K562 (cell line): ENCODE measurements around the gene INSIG1. TPM values are rescaled to one million over a fixed set of nuclear protein-coding genes. Genes with fewer than 3 reads are reported as not detected.
A peak's percentile ranks its signal among the peaks of the same experiment; 100 is the strongest.

Experiments
- ARHGAP35 ChIP-seq: fragments of 450-650 bp; IDR thresholded peaks from 2 replicates; pipeline ENCODE4 v1.6.1; 2018; ENCODE audit not compliant: partially characterized antibody
- ARID1B ChIP-seq: fragments of 450-650 bp; IDR thresholded peaks from 2 replicates; pipeline ENCODE4 v1.6.1; 2016; ENCODE audit warnings: antibody characterized with exemption, mild to moderate bottlenecking, inconsistent platforms
- BHLHE40 ChIP-seq: IDR thresholded peaks from 2 replicates; pipeline ENCODE4 v1.6.1; 2011; ENCODE audit warnings: low read length, improper control_type of control experiment
- CBFA2T3 ChIP-seq: fragments of 450-650 bp; IDR thresholded peaks from 2 replicates; pipeline ENCODE4 v1.6.1; 2017
- ELF4 ChIP-seq: fragments of 450-650 bp; formaldehyde crosslinking; IDR thresholded peaks from 2 replicates; pipeline ENCODE4 v1.4.0; 2022; ENCODE audit warnings: missing genetic modification characterization
- HSF4 ChIP-seq: fragments of 250-450 bp; sonication (Bioruptor Pico); IDR thresholded peaks from 2 replicates; pipeline ENCODE4 v2.1.2; 2022; ENCODE audit warnings: mild to moderate bottlenecking, moderate library complexity, borderline replicate concordance
- JUNB ChIP-seq: fragments of 450-650 bp; formaldehyde crosslinking; conservative IDR thresholded peaks from 2 replicates; pipeline ENCODE4 v1.4.0; 2020; ENCODE audit warnings: mild to moderate bottlenecking
- MECOM ChIP-seq: fragments of 250-450 bp; sonication (Bioruptor Pico); IDR thresholded peaks from 2 replicates; pipeline ENCODE4 v1.8.0; 2022; ENCODE audit warnings: inconsistent platforms
- NELFE ChIP-seq: IDR thresholded peaks from 2 replicates; pipeline ENCODE4 v1.6.1; 2011; ENCODE audit warnings: mild to moderate bottlenecking; ENCODE audit not compliant: insufficient read depth, insufficient read length
- NFYB ChIP-seq: IDR thresholded peaks from 2 replicates; pipeline ENCODE4 v1.6.1; 2011; ENCODE audit warnings: mild to moderate bottlenecking, moderate library complexity; ENCODE audit not compliant: insufficient read length; ENCODE audit errors: extremely low read depth
- NRF1 ChIP-seq, 2 experiments: fragments of 450-650 bp; IDR thresholded peaks in 1 of 2; conservative IDR thresholded peaks in 1 of 2; 2 replicates each; pipeline ENCODE4 v1.6.1; 2014; ENCODE audit warnings: mild to moderate bottlenecking in 2 of 2
- SMC3 ChIP-seq: conservative IDR thresholded peaks from 2 replicates; pipeline ENCODE4 v1.6.1; 2011; ENCODE audit warnings: low read depth, low read length, improper control_type of control experiment; ENCODE audit not compliant: insufficient read depth
- SPI1 ChIP-seq: IDR thresholded peaks from 2 replicates; pipeline ENCODE4 v1.6.1; 2011; ENCODE audit warnings: low read depth, low read length, control low read depth, borderline replicate concordance
- ZBTB8A ChIP-seq: fragments of 450-650 bp; IDR thresholded peaks from 2 replicates; pipeline ENCODE4 v1.6.1; 2018; ENCODE audit warnings: mild to moderate bottlenecking, moderate library complexity; ENCODE audit not compliant: partially characterized antibody
- polyA plus RNA-seq, 8 experiments: library from polyadenylated mRNA; depleted of rRNA in 4 of 8; stranded (reverse) in 5 of 8; unstranded in 3 of 8; fragments of >200 nt; fragmentation: Nextera tagmentation in 2 of 8; fragmentation: Illumina TruSeq in 1 of 8; extraction: Ambion mirVana in 2 of 8; extraction: Trizol in 1 of 8; gene quantifications; 2 replicates each; pipeline versions ENCODE4 v1.2.1 to v1.2.3, GENCODE V29; 2011 to 2014; ENCODE audit warnings: inconsistent platforms in 1 of 8, missing spikeins in 1 of 8
- total RNA-seq, 7 experiments: library from RNA; depleted of rRNA in 6 of 7; stranded (reverse); fragments of >200 nt in 6 of 7; fragmentation: Illumina TruSeq in 2 of 7; extraction: Trizol in 2 of 7; gene quantifications; 2 replicates each; pipeline versions ENCODE4 v1.2.1 to v1.2.3, GENCODE V29; 2011 to 2021; ENCODE audit warnings: low replicate concordance in 1 of 7
- TF ChIP-seq, protein P1 (sequence below): sonication (generic); formaldehyde crosslinking; IDR thresholded peaks from 2 replicates; pipeline ENCODE4 v1.8.1; 2023; ENCODE audit warnings: mild to moderate bottlenecking, missing genetic modification reagents
- TF ChIP-seq, protein P2 (sequence below), 2 experiments: fragments of 450-650 bp; formaldehyde crosslinking in 1 of 2; IDR thresholded peaks; 2 replicates each; pipeline versions ENCODE4 v1.4.0 to v1.6.1; 2014 to 2020; ENCODE audit warnings: mild to moderate bottlenecking in 2 of 2, borderline replicate concordance in 1 of 2, low read depth in 1 of 2
- TF ChIP-seq, protein P3 (sequence below): fragments of 450-650 bp; formaldehyde crosslinking; IDR thresholded peaks from 2 replicates; pipeline ENCODE4 v1.4.0; 2022; ENCODE audit warnings: missing genetic modification characterization

INSIG1 gene
- total and polyA plus RNA-seq, 9 of the 15 experiments (the other 6 are each of a cell fraction or from before 2014, with no cell fraction given), result 57.1 to 787 (median 238) TPM

GRCh38 chr7:155297517-155298287 is at the start of gene INSIG1 (continued):
- no peak for TF ChIP-seq MECOM (CRISPR knock-in tag)
- TF ChIP-seq JUNB (CRISPR knock-in tag), result no peak
- TF ChIP-seq ELF4 (CRISPR knock-in tag), result no peak
- TF ChIP-seq BHLHE40, result peak; percentile 97
- TF ChIP-seq ARHGAP35, result no peak
- TF ChIP-seq, protein P1, sequence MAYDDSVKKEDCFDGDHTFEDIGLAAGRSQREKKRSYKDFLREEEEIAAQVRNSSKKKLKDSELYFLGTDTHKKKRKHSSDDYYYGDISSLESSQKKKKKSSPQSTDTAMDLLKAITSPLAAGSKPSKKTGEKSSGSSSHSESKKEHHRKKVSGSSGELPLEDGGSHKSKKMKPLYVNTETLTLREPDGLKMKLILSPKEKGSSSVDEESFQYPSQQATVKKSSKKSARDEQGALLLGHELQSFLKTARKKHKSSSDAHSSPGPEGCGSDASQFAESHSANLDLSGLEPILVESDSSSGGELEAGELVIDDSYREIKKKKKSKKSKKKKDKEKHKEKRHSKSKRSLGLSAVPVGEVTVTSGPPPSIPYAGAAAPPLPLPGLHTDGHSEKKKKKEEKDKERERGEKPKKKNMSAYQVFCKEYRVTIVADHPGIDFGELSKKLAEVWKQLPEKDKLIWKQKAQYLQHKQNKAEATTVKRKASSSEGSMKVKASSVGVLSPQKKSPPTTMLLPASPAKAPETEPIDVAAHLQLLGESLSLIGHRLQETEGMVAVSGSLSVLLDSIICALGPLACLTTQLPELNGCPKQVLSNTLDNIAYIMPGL (CRISPR knock-in tag), result peak; percentile 88; the same call in 1 of the 2 replicates
- peak; percentile 90 for TF ChIP-seq NFYB
- TF ChIP-seq SPI1, result no peak
- TF ChIP-seq, protein P2, sequence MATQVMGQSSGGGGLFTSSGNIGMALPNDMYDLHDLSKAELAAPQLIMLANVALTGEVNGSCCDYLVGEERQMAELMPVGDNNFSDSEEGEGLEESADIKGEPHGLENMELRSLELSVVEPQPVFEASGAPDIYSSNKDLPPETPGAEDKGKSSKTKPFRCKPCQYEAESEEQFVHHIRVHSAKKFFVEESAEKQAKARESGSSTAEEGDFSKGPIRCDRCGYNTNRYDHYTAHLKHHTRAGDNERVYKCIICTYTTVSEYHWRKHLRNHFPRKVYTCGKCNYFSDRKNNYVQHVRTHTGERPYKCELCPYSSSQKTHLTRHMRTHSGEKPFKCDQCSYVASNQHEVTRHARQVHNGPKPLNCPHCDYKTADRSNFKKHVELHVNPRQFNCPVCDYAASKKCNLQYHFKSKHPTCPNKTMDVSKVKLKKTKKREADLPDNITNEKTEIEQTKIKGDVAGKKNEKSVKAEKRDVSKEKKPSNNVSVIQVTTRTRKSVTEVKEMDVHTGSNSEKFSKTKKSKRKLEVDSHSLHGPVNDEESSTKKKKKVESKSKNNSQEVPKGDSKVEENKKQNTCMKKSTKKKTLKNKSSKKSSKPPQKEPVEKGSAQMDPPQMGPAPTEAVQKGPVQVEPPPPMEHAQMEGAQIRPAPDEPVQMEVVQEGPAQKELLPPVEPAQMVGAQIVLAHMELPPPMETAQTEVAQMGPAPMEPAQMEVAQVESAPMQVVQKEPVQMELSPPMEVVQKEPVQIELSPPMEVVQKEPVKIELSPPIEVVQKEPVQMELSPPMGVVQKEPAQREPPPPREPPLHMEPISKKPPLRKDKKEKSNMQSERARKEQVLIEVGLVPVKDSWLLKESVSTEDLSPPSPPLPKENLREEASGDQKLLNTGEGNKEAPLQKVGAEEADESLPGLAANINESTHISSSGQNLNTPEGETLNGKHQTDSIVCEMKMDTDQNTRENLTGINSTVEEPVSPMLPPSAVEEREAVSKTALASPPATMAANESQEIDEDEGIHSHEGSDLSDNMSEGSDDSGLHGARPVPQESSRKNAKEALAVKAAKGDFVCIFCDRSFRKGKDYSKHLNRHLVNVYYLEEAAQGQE (IDR thresholded peaks at IDR 0.05; ENCODE audit: borderline replicate concordance), result peak; percentile 91
- TF ChIP-seq, protein P2 (CRISPR knock-in tag; IDR thresholded peaks at IDR 0.05; ENCODE audit: low read depth), result peak; percentile 10; the same call in 1 of the 2 replicates
- TF ChIP-seq HSF4, result no peak
- TF ChIP-seq, protein P3, sequence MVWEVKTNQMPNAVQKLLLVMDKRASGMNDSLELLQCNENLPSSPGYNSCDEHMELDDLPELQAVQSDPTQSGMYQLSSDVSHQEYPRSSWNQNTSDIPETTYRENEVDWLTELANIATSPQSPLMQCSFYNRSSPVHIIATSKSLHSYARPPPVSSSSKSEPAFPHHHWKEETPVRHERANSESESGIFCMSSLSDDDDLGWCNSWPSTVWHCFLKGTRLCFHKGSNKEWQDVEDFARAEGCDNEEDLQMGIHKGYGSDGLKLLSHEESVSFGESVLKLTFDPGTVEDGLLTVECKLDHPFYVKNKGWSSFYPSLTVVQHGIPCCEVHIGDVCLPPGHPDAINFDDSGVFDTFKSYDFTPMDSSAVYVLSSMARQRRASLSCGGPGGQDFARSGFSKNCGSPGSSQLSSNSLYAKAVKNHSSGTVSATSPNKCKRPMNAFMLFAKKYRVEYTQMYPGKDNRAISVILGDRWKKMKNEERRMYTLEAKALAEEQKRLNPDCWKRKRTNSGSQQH (CRISPR knock-in tag), result no peak
- TF ChIP-seq ZBTB8A, result no peak
- TF ChIP-seq NRF1 (conservative IDR thresholded peaks at IDR 0.05 in 1 of 2, IDR thresholded peaks at IDR 0.05 in 1 of 2), result peak in 1 of 2 experiments; percentile 86; a peak in 2 of 4 replicates
- no peak for TF ChIP-seq ARID1B
- TF ChIP-seq CBFA2T3, result no peak
- TF ChIP-seq NELFE, result no peak
- no peak for TF ChIP-seq SMC3
